RWPE1 (cell line): ENCODE results near the gene MYL10.

Experiments used
- CTCF ChIA-PET: fragments of 350-600 bp; sonication (Branson Sonifier 250); formaldehyde crosslinking; extraction: SDS; loops from one replicate; lab custom pipeline; 2021; lab: Yijun Ruan, JAX
- POLR2A ChIA-PET: fragments of 400-600 bp; formaldehyde crosslinking; extraction: SDS; loops from one replicate; lab custom pipeline; 2020; ENCODE audit warnings: antibody characterized with exemption; ENCODE audit not compliant: low non-redundant PET; lab: Yijun Ruan, JAX
- DNase-seq: peaks from one replicate; pipeline ENCODE4 v3.0.0; 2012; ENCODE audit warnings: low spot score
- H3K27ac ChIP-seq: fragments of 450-650 bp; 2 replicates; pipeline ENCODE4 v1.5.1; 2017
- TF ChIP-seq, protein P1 (sequence below): fragments of 450-650 bp; conservative IDR thresholded peaks from 2 replicates; pipeline ENCODE4 v1.5.1; 2017; ENCODE audit warnings: low read depth, mild to moderate bottlenecking

Gene MYL10

GRCh38 chr7:101586078-101586905 is 42.8 kb downstream of the MYL10 start:
- POLR2A ChIA-PET = no interaction called here
- no peak for DNase-seq
- CTCF ChIA-PET = no interaction called here
- H3K27ac ChIP-seq = no peak overlapping the region
- TF ChIP-seq, protein P1, sequence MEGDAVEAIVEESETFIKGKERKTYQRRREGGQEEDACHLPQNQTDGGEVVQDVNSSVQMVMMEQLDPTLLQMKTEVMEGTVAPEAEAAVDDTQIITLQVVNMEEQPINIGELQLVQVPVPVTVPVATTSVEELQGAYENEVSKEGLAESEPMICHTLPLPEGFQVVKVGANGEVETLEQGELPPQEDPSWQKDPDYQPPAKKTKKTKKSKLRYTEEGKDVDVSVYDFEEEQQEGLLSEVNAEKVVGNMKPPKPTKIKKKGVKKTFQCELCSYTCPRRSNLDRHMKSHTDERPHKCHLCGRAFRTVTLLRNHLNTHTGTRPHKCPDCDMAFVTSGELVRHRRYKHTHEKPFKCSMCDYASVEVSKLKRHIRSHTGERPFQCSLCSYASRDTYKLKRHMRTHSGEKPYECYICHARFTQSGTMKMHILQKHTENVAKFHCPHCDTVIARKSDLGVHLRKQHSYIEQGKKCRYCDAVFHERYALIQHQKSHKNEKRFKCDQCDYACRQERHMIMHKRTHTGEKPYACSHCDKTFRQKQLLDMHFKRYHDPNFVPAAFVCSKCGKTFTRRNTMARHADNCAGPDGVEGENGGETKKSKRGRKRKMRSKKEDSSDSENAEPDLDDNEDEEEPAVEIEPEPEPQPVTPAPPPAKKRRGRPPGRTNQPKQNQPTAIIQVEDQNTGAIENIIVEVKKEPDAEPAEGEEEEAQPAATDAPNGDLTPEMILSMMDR = no peak

DNA sequence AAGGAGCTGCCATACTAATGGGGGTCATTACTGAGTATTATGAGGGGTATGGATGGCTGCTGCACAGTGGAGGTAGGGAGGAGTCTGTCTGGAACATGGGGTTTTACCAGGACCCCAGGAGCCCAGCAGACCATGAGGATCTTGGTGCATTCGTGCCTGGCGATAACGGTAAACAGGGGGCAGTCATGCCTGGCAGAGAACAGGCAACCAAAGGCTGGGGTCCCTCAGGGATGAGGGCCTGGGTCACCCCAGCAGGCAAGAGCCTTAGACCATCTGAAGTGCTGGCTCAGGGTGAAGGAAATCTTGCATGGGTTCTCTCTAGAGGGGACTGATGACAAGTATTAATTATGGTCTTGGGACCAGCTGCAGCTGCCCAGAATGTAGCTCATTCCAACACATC is 46.1 kb downstream of the MYL10 start:
- ChIA-PET POLR2A (no interaction called here), CTCF (no interaction called here)
- TF ChIP-seq, protein P1 = no peak
- no peak for DNase-seq
- H3K27ac ChIP-seq = no peak overlapping the region

GRCh38 chr7:101581891-101582290 is 47.2 kb downstream of the MYL10 start:
- TF ChIP-seq, protein P1 = no peak
- CTCF ChIA-PET = no interaction called here
- POLR2A ChIA-PET = interaction anchor here (0.6 kb wide), 1 partner anchor 211 kb away, joined by 3 read pairs; no protein-coding TSS in a partner anchor
- no peak overlapping the region for H3K27ac ChIP-seq
- no peak for DNase-seq

DNA sequence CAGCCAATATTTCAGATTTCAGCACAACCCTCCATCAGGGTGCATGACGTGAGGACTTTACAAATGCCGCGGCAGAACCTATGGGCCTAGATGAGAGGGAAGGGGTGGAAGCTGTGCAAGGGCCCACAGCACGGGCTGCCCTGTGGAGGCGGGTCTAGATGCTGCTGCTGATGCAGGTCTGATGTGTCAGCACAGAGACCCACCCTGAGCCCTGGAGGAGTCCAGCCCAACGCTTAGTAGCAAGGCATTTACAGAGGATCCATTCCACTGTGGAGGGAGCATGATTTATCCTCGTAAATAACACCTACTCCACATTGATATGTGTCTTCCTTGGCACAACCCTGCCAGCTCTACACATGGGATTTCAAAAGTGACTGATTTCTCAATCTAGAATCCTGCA is 48.5 kb downstream of the MYL10 start:
- POLR2A ChIA-PET = no interaction called here
- CTCF ChIA-PET = no interaction called here
- no peak overlapping the region for H3K27ac ChIP-seq
- DNase-seq = no peak
- TF ChIP-seq, protein P1 = no peak

DNA sequence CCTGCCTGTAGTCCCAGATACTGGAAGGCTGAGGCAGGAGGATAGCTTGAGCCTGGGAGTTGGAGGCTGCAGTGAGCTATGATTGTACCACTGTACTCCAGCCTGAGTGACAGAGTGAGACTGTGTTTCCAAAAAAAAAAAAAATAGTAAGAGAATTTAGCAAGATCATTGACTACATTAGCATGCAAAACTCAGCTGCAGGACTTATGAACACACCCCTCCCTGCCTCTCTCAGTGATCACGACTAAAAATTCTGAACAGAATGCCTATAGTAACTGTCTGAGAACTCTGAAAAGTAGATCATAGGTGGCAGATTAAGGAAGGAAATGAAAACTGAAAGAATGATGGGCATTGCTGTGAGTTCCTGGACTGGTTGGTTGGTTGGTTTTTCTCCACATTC is 50.5 kb downstream of the MYL10 start:
- DNase-seq = no peak
- TF ChIP-seq, protein P1 = no peak
- ChIA-PET CTCF (interaction anchor here (0.8 kb wide), 1 partner anchor 1493 kb away, joined by 9 read pairs; no protein-coding TSS in a partner anchor), POLR2A (no interaction called here)
- no peak overlapping the region for H3K27ac ChIP-seq

GRCh38 chr7:101576998-101577397 is 52.1 kb downstream of the MYL10 start:
- no peak overlapping the region for H3K27ac ChIP-seq
- ChIA-PET CTCF (interaction anchor here (0.5 to 0.6 kb wide), 2 partner anchors 38 to 128 kb away, joined by 3 read pairs; no protein-coding TSS in a partner anchor), POLR2A (no interaction called here)
- DNase-seq = no peak
- TF ChIP-seq, protein P1 = no peak
